NCI-H460 (cell line): ENCODE results near the gene STAM. TPM values are rescaled to one million over a fixed set of nuclear protein-coding genes. Genes with fewer than 3 reads are reported as not detected.

Source experiments
- DNase-seq: peaks from one replicate; pipeline ENCODE4 v3.0.0-alpha.2; 2016; ENCODE audit warnings: low read depth; ENCODE audit errors: extremely low read depth
- small RNA-seq, 2 experiments: library from RNA; depleted of rRNA; stranded (forward); fragments of <200 nt; gene quantifications; one replicate each; pipeline ENCODE3, GENCODE V24; 2014
- total RNA-seq: library from RNA; depleted of rRNA; stranded (reverse); fragments of >200 nt; shearing (Covaris generic); gene quantifications from 2 replicates; pipeline ENCODE4 v1.2.3, GENCODE V29; 2014; rRNA removed

Gene STAM
- total RNA-seq, 1 experiment from 2014 or later = 18.6 TPM

GRCh38 chr10:17758200-17758599, 114.2 kb downstream of the STAM start:
- DNase-seq = no peak

- DNase-seq = no peak
Measured at GRCh38 chr10:17758896-17759295, 114.9 kb downstream of the STAM start.

GRCh38 chr10:17764142-17764541, 120.2 kb downstream of the STAM start:
- DNase-seq = no peak

DNA sequence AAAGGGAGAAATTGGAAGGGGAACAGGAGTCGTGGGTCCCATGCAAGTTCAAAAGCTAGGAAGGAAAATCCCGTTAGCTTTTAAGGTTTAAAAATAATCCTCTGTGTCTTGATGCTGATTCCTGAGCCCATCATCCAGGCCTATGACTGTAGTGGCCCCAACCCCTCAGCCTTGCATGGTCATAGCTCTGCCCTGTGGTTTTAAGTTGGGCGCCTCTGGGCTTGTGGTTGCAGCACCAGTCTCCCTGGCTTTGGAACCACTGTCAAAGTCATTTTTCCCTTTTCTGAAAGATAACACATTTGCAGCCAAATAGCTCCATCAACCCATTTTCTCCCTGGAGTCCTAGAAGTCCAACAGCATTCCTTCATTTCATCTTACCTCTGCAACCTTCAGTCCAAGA, 121.7 kb downstream of the STAM start:
- DNase-seq = no peak

Small RNA genes within 50 kb of the gene (small RNA-seq; reads per million reads assigned to genes)
- gene AC069542.2 = 0 reads per million in 2 experiments

Other genes starting within 250 kb of the STAM start
- gene ST8SIA6, start 189.6 kb upstream of the STAM start, total RNA-seq = 0.09 and 0.57 TPM in 2 replicates
- gene HACD1, start 26.8 kb upstream of the STAM start, total RNA-seq = 43.5 and 44.2 TPM in 2 replicates
- gene TMEM236, start 108.0 kb downstream of the STAM start, total RNA-seq = 0.10 and 0.17 TPM in 2 replicates
- gene MRC1, start 165.2 kb downstream of the STAM start, total RNA-seq = 0.14 and 0.15 TPM in 2 replicates